Thymus (tissue), 11 donors: Measurements from ENCODE around the gene SIK3. TPM values are rescaled to one million over a fixed set of nuclear protein-coding genes. Genes with fewer than 3 reads are reported as not detected.

Source experiments
- DNase-seq, 9 donors: peaks; one replicate each; pipeline ENCODE4 v3.0.0-alpha.2; 2013; ENCODE audit warnings: low spot score in 9 of 9, low read depth in 6 of 9, missing footprints in 1 of 9
- H3K27ac ChIP-seq, 2 donors: one replicate each; pipeline ENCODE4 v1.5.1; 2013; ENCODE audit warnings: control low read depth in 1 of 2, low read depth in 1 of 2, low read length in 1 of 2, mild to moderate bottlenecking in 1 of 2, moderate library complexity in 1 of 2
- H3K27me3 ChIP-seq, 2 donors: one replicate each; pipeline ENCODE4 v1.5.1; 2013; ENCODE audit warnings: low read length in 1 of 2; ENCODE audit not compliant: control insufficient read depth in 2 of 2, insufficient read depth in 1 of 2
- H3K36me3 ChIP-seq, 2 donors: one replicate each; pipeline ENCODE4 v1.5.1; 2013; ENCODE audit warnings: low read length in 1 of 2, mild to moderate bottlenecking in 1 of 2, moderate library complexity in 1 of 2; ENCODE audit not compliant: control insufficient read depth in 2 of 2, insufficient read depth in 2 of 2
- H3K4me1 ChIP-seq, 2 donors: one replicate each; pipeline ENCODE4 v1.5.1; 2013; ENCODE audit warnings: low read length in 2 of 2; ENCODE audit not compliant: control insufficient read depth in 2 of 2, insufficient read depth in 2 of 2
- H3K4me3 ChIP-seq, 2 donors: one replicate each; pipeline ENCODE4 v1.5.1; 2013; ENCODE audit warnings: low read length in 2 of 2, control low read depth in 1 of 2, mild to moderate bottlenecking in 1 of 2
- H3K9me3 ChIP-seq, 2 donors: one replicate each; pipeline ENCODE4 v1.5.1; 2013; ENCODE audit warnings: low read length in 1 of 2, mild to moderate bottlenecking in 1 of 2; ENCODE audit not compliant: control insufficient read depth in 2 of 2, insufficient read depth in 1 of 2
- WGBS: extraction: QIAGEN DNeasy Blood & Tissue Kit; methylation state at CpG from one replicate; pipeline ENCODE4 v1.1.7; 2013; 5-methylcytosine and 5-hydroxymethylcytosine counted together
- polyA plus RNA-seq: library from polyadenylated mRNA; stranded (reverse); fragments of 200-250 nt; gene quantifications from one replicate; pipeline ENCODE4 v1.2.3, GENCODE V29; 2013
- total RNA-seq: library from RNA; stranded (reverse); fragments of 120-200 nt; gene quantifications from one replicate; pipeline ENCODE4 v1.2.4, GENCODE V29; 2013
- donor health status: healthy.

The SIK3 gene
- total and polyA plus RNA-seq, 2 donors: 10.3 to 12.2 TPM

DNA sequence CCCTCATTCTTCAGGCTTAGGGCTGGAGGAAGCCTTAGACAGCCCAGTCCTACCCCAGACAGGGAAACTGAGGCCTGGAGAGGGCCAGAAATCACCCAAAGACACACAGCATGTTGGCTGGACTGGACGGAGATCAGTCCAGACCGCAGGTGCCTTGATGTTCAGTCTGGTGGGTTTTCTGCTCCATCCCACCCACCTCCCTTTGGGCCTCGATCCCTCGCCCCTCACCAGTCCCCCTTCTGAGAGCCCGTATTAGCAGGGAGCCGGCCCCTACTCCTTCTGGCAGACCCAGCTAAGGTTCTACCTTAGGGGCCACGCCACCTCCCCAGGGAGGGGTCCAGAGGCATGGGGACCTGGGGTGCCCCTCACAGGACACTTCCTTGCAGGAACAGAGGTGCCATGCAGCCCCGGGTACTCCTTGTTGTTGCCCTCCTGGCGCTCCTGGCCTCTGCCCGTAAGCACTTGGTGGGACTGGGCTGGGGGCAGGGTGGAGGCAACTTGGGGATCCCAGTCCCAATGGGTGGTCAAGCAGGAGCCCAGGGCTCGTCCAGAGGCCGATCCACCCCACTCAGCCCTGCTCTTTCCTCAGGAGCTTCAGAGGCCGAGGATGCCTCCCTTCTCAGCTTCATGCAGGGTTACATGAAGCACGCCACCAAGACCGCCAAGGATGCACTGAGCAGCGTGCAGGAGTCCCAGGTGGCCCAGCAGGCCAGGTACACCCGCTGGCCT lies 267.9 kb downstream of the SIK3 start:
- H3K4me1 ChIP-seq: peaks cover 3 to 7% of the 10 kb centered on the region in 2 donors
- H3K9me3 ChIP-seq: no peaks in the 10 kb centered on the region
- H3K27me3 ChIP-seq: peaks cover 0 to 3% of the 10 kb centered on the region in 2 donors
- H3K36me3 ChIP-seq: no peaks in the 10 kb centered on the region
- WGBS: 98% methylated on average over 17 of the region's 17 CpGs
- DNase-seq: no peak
- no peak overlapping the region for H3K27ac ChIP-seq
- H3K4me3 ChIP-seq: no peak overlapping the region

DNA sequence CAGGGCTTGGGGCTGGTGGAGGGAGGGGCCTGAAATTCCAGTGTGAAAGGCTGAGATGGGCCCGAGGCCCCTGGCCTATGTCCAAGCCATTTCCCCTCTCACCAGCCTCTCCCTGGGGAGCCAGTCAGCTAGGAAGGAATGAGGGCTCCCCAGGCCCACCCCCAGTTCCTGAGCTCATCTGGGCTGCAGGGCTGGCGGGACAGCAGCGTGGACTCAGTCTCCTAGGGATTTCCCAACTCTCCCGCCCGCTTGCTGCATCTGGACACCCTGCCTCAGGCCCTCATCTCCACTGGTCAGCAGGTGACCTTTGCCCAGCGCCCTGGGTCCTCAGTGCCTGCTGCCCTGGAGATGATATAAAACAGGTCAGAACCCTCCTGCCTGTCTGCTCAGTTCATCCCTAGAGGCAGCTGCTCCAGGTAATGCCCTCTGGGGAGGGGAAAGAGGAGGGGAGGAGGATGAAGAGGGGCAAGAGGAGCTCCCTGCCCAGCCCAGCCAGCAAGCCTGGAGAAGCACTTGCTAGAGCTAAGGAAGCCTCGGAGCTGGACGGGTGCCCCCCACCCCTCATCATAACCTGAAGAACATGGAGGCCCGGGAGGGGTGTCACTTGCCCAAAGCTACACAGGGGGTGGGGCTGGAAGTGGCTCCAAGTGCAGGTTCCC lies 268.6 kb downstream of the SIK3 start, which contains the start of gene APOC3:
TSS of gene APOC3 (plus strand) at position 383 of the 659 bp plus-strand sequence. CDS start 676 bp downstream, outside the sequence.
- 89% methylated on average over 9 of the region's 9 CpGs for WGBS
- Histone ChIP-seq H3K27ac (no peak within 1 kb of the TSS), H3K4me3 (no peak within 1 kb of the TSS), H3K4me1 (peaks cover 0 to under 1% of the 10 kb centered on the region in 2 donors), H3K27me3 (no peaks in the 10 kb centered on the region), H3K36me3 (no peaks in the 10 kb centered on the region), H3K9me3 (no peaks in the 10 kb centered on the region)
- DNase-seq: no peak

DNA sequence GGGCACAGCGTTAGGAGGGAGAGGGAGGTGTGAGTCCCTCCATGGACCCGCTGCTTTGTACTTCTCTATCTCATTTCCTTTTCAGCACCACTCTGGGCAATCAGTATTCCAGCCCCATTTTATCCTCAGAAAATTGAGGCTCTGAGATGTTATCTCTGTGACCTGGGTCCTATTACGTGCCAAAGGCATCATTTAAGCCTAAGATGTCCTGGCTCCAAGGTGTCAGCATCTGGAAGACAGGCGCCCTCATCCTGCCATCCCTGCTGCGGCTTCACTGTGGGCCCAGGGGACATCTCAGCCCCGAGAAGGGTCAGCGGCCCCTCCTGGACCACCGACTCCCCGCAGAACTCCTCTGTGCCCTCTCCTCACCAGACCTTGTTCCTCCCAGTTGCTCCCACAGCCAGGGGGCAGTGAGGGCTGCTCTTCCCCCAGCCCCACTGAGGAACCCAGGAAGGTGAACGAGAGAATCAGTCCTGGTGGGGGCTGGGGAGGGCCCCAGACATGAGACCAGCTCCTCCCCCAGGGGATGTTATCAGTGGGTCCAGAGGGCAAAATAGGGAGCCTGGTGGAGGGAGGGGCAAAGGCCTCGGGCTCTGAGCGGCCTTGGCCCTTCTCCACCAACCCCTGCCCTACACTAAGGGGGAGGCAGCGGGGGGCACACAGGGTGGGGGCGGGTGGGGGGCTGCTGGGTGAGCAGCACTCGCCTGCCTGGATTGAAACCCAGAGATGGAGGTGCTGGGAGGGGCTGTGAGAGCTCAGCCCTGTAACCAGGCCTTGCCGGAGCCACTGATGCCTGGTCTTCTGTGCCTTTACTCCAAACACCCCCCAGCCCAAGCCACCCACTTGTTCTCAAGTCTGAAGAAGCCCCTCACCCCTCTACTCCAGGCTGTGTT lies 269.4 kb downstream of the SIK3 start:
- DNase-seq: no peak
- Histone ChIP-seq H3K4me3 (no peak overlapping the region), H3K36me3 (no peaks in the 10 kb centered on the region), H3K27me3 (no peaks in the 10 kb centered on the region), H3K9me3 (no peaks in the 10 kb centered on the region), H3K4me1 (no peaks in the 10 kb centered on the region), H3K27ac (no peak overlapping the region)
- WGBS: 84% methylated on average over 16 of the region's 16 CpGs

- Histone ChIP-seq H3K27me3 (no peaks in the 10 kb centered on the region), H3K36me3 (no peaks in the 10 kb centered on the region), H3K9me3 (no peaks in the 10 kb centered on the region), H3K27ac (no peak overlapping the region), H3K4me1 (no peaks in the 10 kb centered on the region), H3K4me3 (no peak overlapping the region)
- DNase-seq: no peak
- WGBS: 97% methylated on average over 6 of the region's 6 CpGs
Measured at GRCh38 chr11:116827461-116827860, 270.8 kb downstream of the SIK3 start.

DNA sequence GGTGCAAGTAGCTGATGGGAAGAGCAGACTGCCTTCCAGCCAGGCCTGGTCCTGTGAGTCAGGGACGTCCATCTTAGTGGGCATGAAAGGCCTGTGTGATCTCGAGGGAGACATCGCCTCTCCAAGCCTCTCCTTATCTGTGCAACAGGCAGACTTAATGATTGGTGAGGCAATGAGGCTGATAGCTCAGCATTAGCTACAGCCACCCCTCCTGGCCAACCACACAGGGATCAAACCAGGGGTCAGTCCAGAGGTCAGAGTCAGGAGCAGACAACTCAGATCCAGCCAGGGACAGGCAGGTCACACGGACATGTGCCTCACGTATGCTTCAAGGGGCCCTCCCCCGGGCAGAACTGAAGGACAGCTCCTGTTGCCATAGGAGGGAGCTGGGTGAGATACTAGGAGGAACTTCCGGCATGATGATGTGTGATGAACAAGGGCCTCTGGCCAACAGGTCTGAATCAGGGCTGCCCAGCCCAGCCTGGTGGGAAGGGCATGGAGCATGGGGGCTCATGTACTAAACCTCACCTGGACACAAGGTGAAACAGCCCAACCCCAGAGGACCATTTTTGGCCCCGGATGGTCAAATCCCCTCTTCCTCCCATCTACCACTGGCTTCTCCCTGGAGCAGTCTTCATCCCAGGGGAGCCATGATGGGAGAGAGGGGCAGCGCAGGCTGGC lies 271.3 kb downstream of the SIK3 start:
- Histone ChIP-seq H3K9me3 (no peaks in the 10 kb centered on the region), H3K36me3 (no peaks in the 10 kb centered on the region), H3K27ac (no peak overlapping the region), H3K4me1 (no peaks in the 10 kb centered on the region), H3K27me3 (no peaks in the 10 kb centered on the region), H3K4me3 (no peak overlapping the region)
- DNase-seq: no peak
- 95% methylated on average over 9 of the region's 9 CpGs for WGBS

DNA sequence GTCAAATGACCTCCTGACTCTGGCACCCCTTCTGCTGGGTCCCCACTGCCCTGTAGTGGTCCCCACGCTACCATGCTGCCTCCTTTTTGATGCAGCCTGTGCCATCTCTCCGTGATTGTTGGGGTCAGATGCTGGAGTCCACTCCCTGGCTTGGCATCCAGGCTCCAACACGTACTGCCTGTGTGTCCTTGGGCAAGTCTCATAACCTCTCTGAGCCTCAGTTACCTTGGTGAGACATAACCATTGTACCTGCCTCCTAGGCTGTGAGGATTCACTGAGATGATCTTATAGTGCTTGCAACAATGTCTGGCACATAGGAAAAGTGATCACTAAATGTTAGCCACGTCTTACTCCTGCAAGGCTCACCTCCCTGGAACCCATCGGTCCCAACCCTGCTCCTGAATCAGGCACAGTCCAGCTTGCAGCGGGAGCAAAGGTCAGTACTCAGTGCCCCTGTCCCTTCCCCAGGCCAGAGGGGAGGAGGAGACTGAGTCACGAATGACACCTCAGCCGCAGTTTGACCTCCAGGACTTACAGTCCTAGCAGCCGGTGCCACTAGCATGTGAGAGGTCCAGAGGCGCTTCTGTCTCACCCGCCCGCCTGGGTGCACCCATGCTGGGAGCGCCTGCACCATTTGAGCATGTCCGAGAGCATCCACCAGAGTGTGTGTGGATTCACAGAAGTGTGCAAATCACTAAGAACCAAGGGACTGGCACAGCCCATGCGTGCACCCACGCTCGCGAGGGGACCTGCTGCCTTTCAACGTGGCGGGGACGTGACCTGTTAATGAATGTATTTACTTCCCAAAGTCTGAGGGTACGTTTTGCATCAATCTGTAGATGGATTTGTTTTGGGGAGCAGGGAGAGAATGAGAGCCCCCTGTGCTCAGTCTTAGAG lies 272.1 kb downstream of the SIK3 start:
- Histone ChIP-seq H3K27ac (no peak overlapping the region), H3K9me3 (no peaks in the 10 kb centered on the region), H3K27me3 (no peaks in the 10 kb centered on the region), H3K36me3 (no peaks in the 10 kb centered on the region), H3K4me1 (no peaks in the 10 kb centered on the region), H3K4me3 (no peak overlapping the region)
- 81% methylated on average over 22 of the region's 22 CpGs for WGBS
- DNase-seq: no peak

DNA sequence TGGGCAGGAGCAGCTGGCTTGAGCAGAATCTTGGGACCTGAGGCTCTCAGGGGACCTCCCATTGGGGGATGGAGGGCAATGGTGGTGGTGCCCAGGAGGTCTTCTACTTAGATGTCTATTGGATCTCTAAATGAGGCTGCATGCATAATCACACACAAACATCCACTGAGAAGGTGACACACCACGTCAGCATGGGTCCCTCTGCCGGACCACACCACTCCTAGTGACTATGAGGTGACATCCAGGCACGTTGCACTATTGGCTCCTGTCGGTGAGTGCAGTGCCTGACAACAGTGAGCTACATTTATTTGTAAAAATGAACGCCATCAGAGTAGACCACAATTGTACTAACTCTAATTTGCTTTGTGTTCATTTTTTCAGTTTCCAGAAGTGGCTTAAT lies 272.8 kb downstream of the SIK3 start:
- Histone ChIP-seq H3K27ac (no peak overlapping the region), H3K4me3 (no peak overlapping the region)
- WGBS: 92% methylated on average over 5 of the region's 5 CpGs

More for the DNA sequence above, 272.8 kb downstream of the SIK3 start:
- Histone ChIP-seq H3K27me3 (no peaks in the 10 kb centered on the region), H3K4me1 (no peaks in the 10 kb centered on the region), H3K36me3 (no peaks in the 10 kb centered on the region), H3K9me3 (no peaks in the 10 kb centered on the region)
- no peak for DNase-seq
